C4-2B (cell line): ENCODE results near the gene RPL26.

Source experiments
- CTCF ChIP-seq: fragments of 450-650 bp; conservative IDR thresholded peaks from 2 replicates; pipeline ENCODE4 v1.5.1; 2017; ENCODE audit warnings: mild to moderate bottlenecking
- ZFX ChIP-seq: fragments of 450-650 bp; IDR thresholded peaks from 2 replicates; pipeline ENCODE4 v1.6.1; 2017

- TF ChIP-seq CTCF (no peak), ZFX (no peak)
Measured at GRCh38 chr17:8393470-8394231, 10.7 kb upstream of the RPL26 start.
